HepG2 (cell line): ENCODE results near the gene TXNDC11. TPM values are rescaled to one million over a fixed set of nuclear protein-coding genes. Genes with fewer than 3 reads are reported as not detected.

Source experiments
- AKNA ChIP-seq: sonication (generic); formaldehyde crosslinking; IDR thresholded peaks from 2 replicates; pipeline ENCODE4 v1.4.0; 2020; ENCODE audit warnings: missing genetic modification reagents, borderline replicate concordance
- CEBPG ChIP-seq: IDR thresholded peaks from 2 replicates; pipeline ENCODE4 v1.6.1; 2016
- CSRNP1 ChIP-seq: sonication (generic); formaldehyde crosslinking; IDR thresholded peaks from 2 replicates; pipeline ENCODE4 v1.8.1; 2023; ENCODE audit warnings: mild to moderate bottlenecking, missing genetic modification reagents
- DRAP1 ChIP-seq: IDR thresholded peaks from 2 replicates; pipeline ENCODE4 v1.6.1; 2016; ENCODE audit warnings: missing genetic modification reagents, missing compliant biosample characterization
- ETV5 ChIP-seq: IDR thresholded peaks from 2 replicates; pipeline ENCODE4 v1.6.1; 2018; ENCODE audit warnings: missing biosample characterization, missing genetic modification reagents, inconsistent platforms, borderline replicate concordance
- GFI1 ChIP-seq: sonication (generic); formaldehyde crosslinking; IDR thresholded peaks from 2 replicates; pipeline ENCODE4 v1.5.0; 2020; ENCODE audit warnings: missing genetic modification reagents, mild to moderate bottlenecking, borderline replicate concordance
- HDAC1 ChIP-seq: sonication (generic); formaldehyde crosslinking; IDR thresholded peaks from 2 replicates; pipeline ENCODE4 v1.5.1; 2020; ENCODE audit warnings: mild to moderate bottlenecking, missing genetic modification reagents
- NFKB2 ChIP-seq: sonication (generic); formaldehyde crosslinking; IDR thresholded peaks from 2 replicates; pipeline ENCODE4 v1.4.0; 2020; ENCODE audit warnings: missing genetic modification reagents, borderline replicate concordance
- PHF5A ChIP-seq: IDR thresholded peaks from one replicate; pipeline ENCODE4 v1.6.1; 2018; ENCODE audit warnings: low read depth, missing genetic modification reagents; ENCODE audit not compliant: unreplicated experiment
- PPARG ChIP-seq: conservative IDR thresholded peaks from 2 replicates; pipeline ENCODE4 v1.6.1; 2016; ENCODE audit warnings: missing biosample characterization, missing genetic modification reagents
- RCOR2 ChIP-seq: IDR thresholded peaks from 2 replicates; pipeline ENCODE4 v1.6.1; 2016; ENCODE audit warnings: missing biosample characterization, missing genetic modification reagents
- RELA ChIP-seq: sonication (generic); formaldehyde crosslinking; IDR thresholded peaks from 2 replicates; pipeline ENCODE4 v1.4.0; 2020; ENCODE audit warnings: missing genetic modification reagents
- SAFB2 ChIP-seq: sonication (generic); formaldehyde crosslinking; IDR thresholded peaks from 2 replicates; pipeline ENCODE4 v1.5.1; 2020; ENCODE audit warnings: missing genetic modification reagents, low read depth, mild to moderate bottlenecking, borderline replicate concordance
- SP1 ChIP-seq, 2 experiments: fragments of 450-650 bp in 1 of 2; sonication (generic) in 1 of 2; formaldehyde crosslinking in 1 of 2; IDR thresholded peaks; 2 replicates each; pipeline versions ENCODE4 v1.4.0 to v1.6.1; 2016 to 2020; ENCODE audit warnings: missing genetic modification reagents in 1 of 2
- ZFP91 ChIP-seq: sonication (generic); formaldehyde crosslinking; IDR thresholded peaks from 2 replicates; pipeline ENCODE4 v1.9.0; 2022; ENCODE audit warnings: missing genetic modification reagents, mild to moderate bottlenecking, borderline replicate concordance
- ZMYM3 ChIP-seq: sonication (generic); formaldehyde crosslinking; IDR thresholded peaks from 2 replicates; pipeline ENCODE4 v1.5.1; 2020; ENCODE audit warnings: mild to moderate bottlenecking, missing genetic modification reagents
- ZNF414 ChIP-seq: sonication (generic); formaldehyde crosslinking; IDR thresholded peaks from 2 replicates; pipeline ENCODE4 v1.5.0; 2020; ENCODE audit warnings: missing genetic modification reagents
- ZNF607 ChIP-seq: sonication (generic); formaldehyde crosslinking; IDR thresholded peaks from 2 replicates; pipeline ENCODE4 v1.5.1; 2020; ENCODE audit warnings: missing genetic modification reagents, mild to moderate bottlenecking, borderline replicate concordance
- ZNF709 ChIP-seq: sonication (generic); formaldehyde crosslinking; IDR thresholded peaks from 2 replicates; pipeline ENCODE4 v1.5.0; 2020; ENCODE audit warnings: mild to moderate bottlenecking, missing genetic modification reagents
- polyA plus RNA-seq, 8 experiments: library from polyadenylated mRNA; depleted of rRNA in 3 of 8; stranded (reverse) in 7 of 8; unstranded in 1 of 8; fragments of >200 nt; fragmentation: Illumina TruSeq in 4 of 8; extraction: Trizol in 4 of 8; gene quantifications; 2 replicates each; pipeline versions ENCODE4 v1.2.1 to v1.2.3, GENCODE V29; 2011 to 2016; ENCODE audit warnings: low read depth in 4 of 8, missing spikeins in 1 of 8, mixed read lengths in 1 of 8; ENCODE audit not compliant: insufficient read depth in 1 of 8
- total RNA-seq, 5 experiments: library from RNA; depleted of rRNA; stranded (reverse); fragments of >200 nt; fragmentation: Illumina TruSeq; extraction: Trizol; gene quantifications; 2 replicates each; pipeline ENCODE4 v1.2.3, GENCODE V29; 2016; ENCODE audit warnings: low read depth in 1 of 5

TXNDC11 gene
- total and polyA plus RNA-seq, 2 of the 13 experiments (the other 11 are each of a cell fraction or from before 2014, with no cell fraction given), result 74.9 to 123 TPM

- peak; percentile 54; the same call in 1 of the 2 replicates for TF ChIP-seq CSRNP1 (CRISPR knock-in tag)
- TF ChIP-seq PPARG (CRISPR knock-in tag), result peak; percentile 48; the same call in 1 of the 2 replicates
- no peak for TF ChIP-seq RELA
- no peak for TF ChIP-seq AKNA
- TF ChIP-seq ZFP91 (CRISPR knock-in tag), result no peak
- TF ChIP-seq GFI1 (CRISPR knock-in tag), result peak; percentile 37; the same call in 1 of the 2 replicates
- TF ChIP-seq CEBPG, result peak; percentile 52
- no peak for TF ChIP-seq SP1 (IDR thresholded peaks at IDR 0.05)
- no peak for TF ChIP-seq SP1 (CRISPR knock-in tag; IDR thresholded peaks at IDR 0.05)
- peak; percentile 57; the same call in 1 of the 2 replicates for TF ChIP-seq DRAP1 (CRISPR knock-in tag)
- peak; percentile 57; the same call in 1 of the 2 replicates for TF ChIP-seq ZMYM3 (CRISPR knock-in tag)
- TF ChIP-seq PHF5A (CRISPR knock-in tag), result peak; percentile 48
- peak; percentile 45; the same call in 1 of the 2 replicates for TF ChIP-seq ZNF414 (CRISPR knock-in tag)
- peak; percentile 70; the same call in 1 of the 2 replicates for TF ChIP-seq SAFB2 (CRISPR knock-in tag)
- 0 out of 2 replicates have a peak, but pooled peaks have one; percentile 44 for TF ChIP-seq HDAC1 (CRISPR knock-in tag)
- TF ChIP-seq ETV5, result peak; percentile 76; the same call in 1 of the 2 replicates
- TF ChIP-seq RCOR2, result no peak
- TF ChIP-seq ZNF709 (CRISPR knock-in tag), result no peak
- TF ChIP-seq NFKB2 (CRISPR knock-in tag), result no peak
- no peak for TF ChIP-seq ZNF607 (CRISPR knock-in tag)
Observed at GRCh38 chr16:11757671-11758545, 15.3 kb upstream of the TXNDC11 start (continued).
